ENCODE measurements around the gene PRPSAP1. TPM values are rescaled to one million over a fixed set of nuclear protein-coding genes. Genes with fewer than 3 reads are reported as not detected.
A peak's percentile ranks its signal among the peaks of the same experiment; 100 is the strongest.

Gene PRPSAP1
- total RNA-seq, 3 donors from 2014 or later (not counting 1 experiment from before 2014, with no cell fraction given): 32.9 to 45.2 (median 41.5) TPM

DNA sequence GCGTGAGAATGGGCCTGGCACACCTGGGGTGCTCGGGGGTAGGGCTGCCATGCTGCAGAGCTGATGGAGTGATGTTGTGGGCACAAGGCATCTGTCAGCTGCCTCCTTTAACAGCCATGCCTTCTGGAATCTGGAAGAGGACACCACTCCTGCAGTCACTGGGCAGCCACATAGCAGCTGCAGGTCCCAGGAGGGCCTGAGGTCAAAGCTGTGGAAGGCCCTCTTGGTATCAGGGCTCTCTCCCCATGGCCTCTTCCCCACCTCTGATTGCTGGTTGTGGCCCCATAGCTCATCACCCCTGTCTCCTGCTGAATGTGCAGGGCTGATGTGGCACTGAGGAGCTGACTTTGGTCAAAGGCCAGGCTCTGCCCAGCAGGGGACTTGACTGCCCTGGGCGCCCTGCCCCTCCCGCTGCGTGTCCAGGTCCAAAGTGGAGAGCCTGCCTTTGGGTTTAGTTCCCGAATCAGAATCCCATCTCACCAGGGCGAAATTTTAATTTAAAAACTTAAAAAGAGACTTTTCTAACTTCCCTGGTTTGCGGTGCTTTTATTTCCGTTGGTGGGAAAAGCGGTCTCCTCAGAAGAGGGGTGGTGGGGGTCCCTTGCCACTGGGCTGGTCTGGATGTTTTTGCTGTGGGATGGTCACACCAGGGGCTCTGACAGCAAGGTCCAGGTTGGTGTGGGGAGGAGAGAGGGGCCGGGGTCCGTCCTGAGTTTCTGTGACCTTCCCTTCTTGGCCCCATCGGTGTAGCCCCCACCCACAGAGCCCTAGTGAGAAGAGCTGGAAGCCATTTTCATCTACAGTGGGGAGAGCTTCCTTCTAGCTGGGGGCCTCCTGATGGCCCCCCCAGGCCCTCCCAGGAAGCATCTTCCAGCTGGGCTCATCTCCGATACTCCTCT, 82.7 kb downstream of the PRPSAP1 start:
- Histone ChIP-seq H3K27me3 (ENCODE audit: control insufficient read depth, insufficient read depth, low read length) (no peaks in the 10 kb centered on the region), H3K36me3 (ENCODE audit: control insufficient read depth, insufficient read depth, low read length) (peaks cover 13% of the 10 kb centered on the region), H3K9me3 (ENCODE audit: control insufficient read depth, insufficient read depth, low read length) (no peaks in the 10 kb centered on the region), H3K27ac (ENCODE audit: low read length) (peak overlapping the region; percentile 92), H3K4me1 (ENCODE audit: control insufficient read depth, insufficient read depth, low read length) (peaks cover 85% of the 10 kb centered on the region), H3K4me3 (ENCODE audit: low read length) (peak overlapping the region; percentile 39)
- TF ChIP-seq, protein P1, sequence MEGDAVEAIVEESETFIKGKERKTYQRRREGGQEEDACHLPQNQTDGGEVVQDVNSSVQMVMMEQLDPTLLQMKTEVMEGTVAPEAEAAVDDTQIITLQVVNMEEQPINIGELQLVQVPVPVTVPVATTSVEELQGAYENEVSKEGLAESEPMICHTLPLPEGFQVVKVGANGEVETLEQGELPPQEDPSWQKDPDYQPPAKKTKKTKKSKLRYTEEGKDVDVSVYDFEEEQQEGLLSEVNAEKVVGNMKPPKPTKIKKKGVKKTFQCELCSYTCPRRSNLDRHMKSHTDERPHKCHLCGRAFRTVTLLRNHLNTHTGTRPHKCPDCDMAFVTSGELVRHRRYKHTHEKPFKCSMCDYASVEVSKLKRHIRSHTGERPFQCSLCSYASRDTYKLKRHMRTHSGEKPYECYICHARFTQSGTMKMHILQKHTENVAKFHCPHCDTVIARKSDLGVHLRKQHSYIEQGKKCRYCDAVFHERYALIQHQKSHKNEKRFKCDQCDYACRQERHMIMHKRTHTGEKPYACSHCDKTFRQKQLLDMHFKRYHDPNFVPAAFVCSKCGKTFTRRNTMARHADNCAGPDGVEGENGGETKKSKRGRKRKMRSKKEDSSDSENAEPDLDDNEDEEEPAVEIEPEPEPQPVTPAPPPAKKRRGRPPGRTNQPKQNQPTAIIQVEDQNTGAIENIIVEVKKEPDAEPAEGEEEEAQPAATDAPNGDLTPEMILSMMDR (IDR thresholded peaks at IDR 0.05): no peak
- WGBS (ENCODE audit: insufficient coverage): 80% methylated on average over 13 of the region's 14 CpGs
- Mint-ChIP-seq H3K9me3 (no peaks in the 10 kb centered on the region), H3K4me3 (peak overlapping the region; percentile 47), H3K4me1 (peaks cover 28 to 51% of the 10 kb centered on the region in 2 donors), H3K36me3 (no peaks in the 10 kb centered on the region), H3K27me3 (ENCODE audit: low read depth in 2 of 2) (no peaks in the 10 kb centered on the region), H3K27ac (peak overlapping the region; percentile 99)
- ATAC-seq (peak in 1 of 3 donors; percentile 0), DNase-seq (peak in 1 of 2 donors; percentile 53)
- intact Hi-C loops (cut with micrococcal nuclease): no loop called here

DNA sequence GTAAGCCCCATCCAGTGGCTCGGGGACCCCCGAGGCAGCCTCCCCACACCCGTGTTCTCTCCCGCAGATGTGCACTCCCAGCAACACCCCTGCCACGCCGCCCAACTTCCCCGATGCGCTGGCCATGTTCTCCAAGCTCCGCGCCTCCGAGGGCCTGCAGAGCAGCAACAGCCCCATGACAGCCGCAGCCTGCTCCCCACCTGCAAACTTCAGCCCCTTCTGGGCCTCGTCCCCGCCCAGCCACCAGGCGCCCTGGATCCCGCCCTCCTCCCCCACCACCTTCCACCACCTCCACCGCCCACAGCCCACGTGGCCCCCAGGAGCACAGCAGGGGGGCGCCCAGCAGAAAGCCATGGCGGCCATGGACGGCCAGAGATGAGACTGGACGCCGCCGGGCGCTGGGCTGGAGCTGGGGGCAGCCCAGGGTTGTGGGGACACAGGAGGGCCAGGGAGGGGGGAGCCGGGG, 83.6 kb downstream of the PRPSAP1 start:
- DNase-seq: peak in 1 of 2 donors; percentile 49

DNA sequence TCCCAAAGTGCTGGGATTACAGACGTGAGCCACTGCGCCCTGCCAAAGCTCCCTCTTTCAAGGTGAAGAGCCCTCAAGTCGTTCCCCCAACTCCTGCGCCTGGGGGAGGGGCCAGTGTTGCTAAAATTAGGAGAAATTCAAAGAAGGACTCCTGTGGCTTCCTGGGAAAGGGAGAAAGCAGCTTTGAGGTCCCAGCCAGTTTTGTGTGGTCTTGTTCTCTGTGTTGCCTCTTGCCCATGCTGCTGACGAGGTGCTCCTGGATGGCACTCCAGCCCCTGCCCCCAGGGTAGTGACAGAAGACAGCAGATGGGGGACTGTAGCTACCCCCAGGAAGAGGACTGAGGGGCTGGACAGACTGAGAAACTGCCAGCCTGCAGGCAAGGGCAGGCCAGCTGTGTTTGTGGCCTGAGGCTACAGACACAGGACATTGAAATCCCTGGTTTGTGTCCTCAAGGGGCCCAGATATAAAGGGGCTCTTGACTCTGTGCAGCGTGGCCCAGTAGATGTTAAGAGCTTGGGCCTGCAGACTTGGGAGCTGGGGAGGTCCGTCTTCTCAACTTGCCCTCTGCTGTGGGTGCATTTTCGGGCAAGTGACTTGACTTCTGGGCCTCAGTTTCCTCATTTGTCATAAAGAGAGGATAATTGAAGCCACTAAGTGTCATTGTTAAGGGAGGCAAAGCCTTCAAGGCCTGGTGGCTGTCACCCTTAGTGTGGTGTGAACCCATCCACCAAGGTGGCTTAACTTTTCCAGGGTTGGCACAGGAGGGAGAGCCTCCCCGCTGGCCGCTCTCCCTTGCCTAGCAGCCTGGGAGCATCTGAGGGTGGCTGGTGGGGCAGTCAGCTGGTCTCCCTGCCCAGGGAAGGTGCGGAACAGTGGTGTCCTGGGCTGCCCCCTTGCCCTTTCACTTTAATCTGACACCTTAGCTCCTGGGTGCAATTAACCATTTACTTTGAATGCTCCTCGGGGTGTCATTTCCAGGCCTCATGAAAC, 84.4 kb downstream of the PRPSAP1 start:
- intact Hi-C loops (cut with micrococcal nuclease): loop anchor here (5.0 to 10.0 kb wide), 5 partner anchors 127 to 1616 kb away; partner anchors contain the start of genes FOXJ1, MFSD11, SRSF2 and UNK
- Histone ChIP-seq H3K9me3 (ENCODE audit: control insufficient read depth, insufficient read depth, low read length) (no peaks in the 10 kb centered on the region), H3K27me3 (ENCODE audit: control insufficient read depth, insufficient read depth, low read length) (no peaks in the 10 kb centered on the region), H3K4me1 (ENCODE audit: control insufficient read depth, insufficient read depth, low read length) (peaks cover 85% of the 10 kb centered on the region), H3K36me3 (ENCODE audit: control insufficient read depth, insufficient read depth, low read length) (peaks cover 13% of the 10 kb centered on the region), H3K4me3 (ENCODE audit: low read length) (no peak overlapping the region), H3K27ac (ENCODE audit: low read length) (peak overlapping the region; percentile 59)
- H3K27ac Mint-ChIP-seq: peak overlapping the region; percentile 99
- peaks cover 33 to 56% of the 10 kb centered on the region in 2 donors for H3K4me1 Mint-ChIP-seq
- WGBS (ENCODE audit: insufficient coverage): 67% methylated on average over 12 of the region's 12 CpGs
- DNase-seq (no peak), ATAC-seq (no peak)
- H3K9me3 Mint-ChIP-seq: no peaks in the 10 kb centered on the region
- TF ChIP-seq, protein P1 (IDR thresholded peaks at IDR 0.05): no peak
- peak overlapping the region; percentile 94 for H3K4me3 Mint-ChIP-seq
- H3K27me3 Mint-ChIP-seq (ENCODE audit: low read depth in 2 of 2): no peaks in the 10 kb centered on the region
- H3K36me3 Mint-ChIP-seq: no peaks in the 10 kb centered on the region

More for the DNA sequence above, 83.6 kb downstream of the PRPSAP1 start:
- peak overlapping the region; percentile 59 for H3K27ac ChIP-seq (ENCODE audit: low read length)
- peaks cover 13% of the 10 kb centered on the region for H3K36me3 ChIP-seq (ENCODE audit: control insufficient read depth, insufficient read depth, low read length)
- H3K9me3 ChIP-seq (ENCODE audit: control insufficient read depth, insufficient read depth, low read length): no peaks in the 10 kb centered on the region
- 69% methylated on average over 20 of the region's 26 CpGs for WGBS (ENCODE audit: insufficient coverage)
- peaks cover 85% of the 10 kb centered on the region for H3K4me1 ChIP-seq (ENCODE audit: control insufficient read depth, insufficient read depth, low read length)
- TF ChIP-seq, protein P1 (IDR thresholded peaks at IDR 0.05): no peak
- H3K36me3 Mint-ChIP-seq: no peaks in the 10 kb centered on the region
- no peaks in the 10 kb centered on the region for H3K27me3 Mint-ChIP-seq (ENCODE audit: low read depth in 2 of 2)
- no peak overlapping the region for H3K4me3 ChIP-seq (ENCODE audit: low read length)
- peak overlapping the region; percentile 99 for H3K27ac Mint-ChIP-seq
- intact Hi-C loops (cut with micrococcal nuclease): no loop called here
- no peaks in the 10 kb centered on the region for H3K9me3 Mint-ChIP-seq
- ATAC-seq: no peak
- H3K27me3 ChIP-seq (ENCODE audit: control insufficient read depth, insufficient read depth, low read length): no peaks in the 10 kb centered on the region
- peak overlapping the region; percentile 57 for H3K4me3 Mint-ChIP-seq
- H3K4me1 Mint-ChIP-seq: peaks cover 28 to 49% of the 10 kb centered on the region in 2 donors
